Esophagus squamous epithelium (tissue), 4 donors: Measurements from ENCODE around the gene CCBE1.

Experiments
- POLR2A ChIP-seq, 4 donors: fragments of 450-650 bp; IDR thresholded peaks; one replicate each; pipeline ENCODE4 v1.6.1; 2017; ENCODE audit warnings: antibody characterized with exemption in 4 of 4, mild to moderate bottlenecking in 4 of 4, moderate library complexity in 3 of 4
- TF ChIP-seq, protein P1 (sequence below), 6 experiments: fragments of 450-650 bp in 4 of 6; fragments of 200-600 bp in 2 of 6; sonication (generic) in 2 of 6; IDR thresholded peaks; one replicate each; pipeline ENCODE4 v1.5.1; 2016 to 2019; ENCODE audit warnings: antibody characterized with exemption in 6 of 6, mild to moderate bottlenecking in 4 of 6, moderate library complexity in 4 of 6

DNA sequence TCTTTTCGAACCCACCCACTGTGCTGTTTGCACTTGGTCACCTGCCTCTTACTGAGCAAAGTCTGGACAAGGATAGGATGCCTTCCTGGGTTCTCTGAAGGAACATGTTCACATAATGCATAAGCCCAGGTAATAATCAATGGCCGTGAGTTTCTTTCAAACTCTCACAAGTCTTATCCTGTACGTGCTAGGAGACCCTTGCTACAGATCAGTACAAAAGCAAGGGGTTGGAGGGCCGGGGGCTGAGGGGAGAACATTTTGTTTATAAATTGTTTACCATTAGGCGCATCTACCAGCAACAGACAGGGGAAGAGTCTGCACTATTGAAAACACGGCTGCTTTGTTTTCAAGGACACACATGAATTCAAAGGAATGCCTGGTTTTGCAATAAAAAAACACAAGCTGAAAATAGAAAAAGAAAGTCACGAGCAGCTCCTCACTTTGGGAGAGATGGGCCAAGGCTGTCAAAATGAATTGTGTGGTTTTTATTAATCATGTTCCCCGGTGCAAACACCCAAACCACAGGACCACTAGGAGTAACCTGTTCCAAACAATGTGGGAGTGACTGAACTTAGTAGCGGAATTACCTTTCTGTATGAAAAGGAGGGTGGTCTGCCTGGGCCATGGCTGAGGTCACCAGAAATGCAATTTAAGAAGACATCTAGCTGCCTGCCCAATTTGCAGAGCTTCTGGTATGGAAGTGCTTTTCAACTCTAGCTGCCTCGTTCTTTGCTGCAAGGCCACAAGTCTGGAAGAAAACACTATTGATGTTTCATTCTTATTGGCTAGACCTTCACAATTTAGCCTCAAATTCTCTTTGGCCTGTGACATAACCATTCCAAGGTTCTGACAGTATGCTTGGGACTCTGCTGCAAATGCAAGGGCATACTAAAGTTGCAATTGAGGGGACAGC lies 73.5 kb downstream of the CCBE1 start:
- TF ChIP-seq, protein P1, sequence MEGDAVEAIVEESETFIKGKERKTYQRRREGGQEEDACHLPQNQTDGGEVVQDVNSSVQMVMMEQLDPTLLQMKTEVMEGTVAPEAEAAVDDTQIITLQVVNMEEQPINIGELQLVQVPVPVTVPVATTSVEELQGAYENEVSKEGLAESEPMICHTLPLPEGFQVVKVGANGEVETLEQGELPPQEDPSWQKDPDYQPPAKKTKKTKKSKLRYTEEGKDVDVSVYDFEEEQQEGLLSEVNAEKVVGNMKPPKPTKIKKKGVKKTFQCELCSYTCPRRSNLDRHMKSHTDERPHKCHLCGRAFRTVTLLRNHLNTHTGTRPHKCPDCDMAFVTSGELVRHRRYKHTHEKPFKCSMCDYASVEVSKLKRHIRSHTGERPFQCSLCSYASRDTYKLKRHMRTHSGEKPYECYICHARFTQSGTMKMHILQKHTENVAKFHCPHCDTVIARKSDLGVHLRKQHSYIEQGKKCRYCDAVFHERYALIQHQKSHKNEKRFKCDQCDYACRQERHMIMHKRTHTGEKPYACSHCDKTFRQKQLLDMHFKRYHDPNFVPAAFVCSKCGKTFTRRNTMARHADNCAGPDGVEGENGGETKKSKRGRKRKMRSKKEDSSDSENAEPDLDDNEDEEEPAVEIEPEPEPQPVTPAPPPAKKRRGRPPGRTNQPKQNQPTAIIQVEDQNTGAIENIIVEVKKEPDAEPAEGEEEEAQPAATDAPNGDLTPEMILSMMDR (IDR thresholded peaks at IDR 0.05): no peak
- no peak for TF ChIP-seq POLR2A (IDR thresholded peaks at IDR 0.05)
